ENCODE results near the gene ATP8B4.

GRCh38 chr15:50143255-50143860, 24.3 kb upstream of the ATP8B4 start:
- TF ChIP-seq SIN3A (IDR thresholded peaks at IDR 0.05; ENCODE audit: low read depth, low read length) (no peak), RELA (IDR thresholded peaks at IDR 0.05; ENCODE audit: borderline replicate concordance, partially characterized antibody) (no peak), IKZF1 (conservative IDR thresholded peaks at IDR 0.05) (no peak), SUZ12 (IDR thresholded peaks at IDR 0.05; ENCODE audit: unreplicated experiment) (no peak), JUNB (IDR thresholded peaks at IDR 0.05) (no peak)

All from GM12878 (cell line).